Small intestine (tissue), 7 donors: ENCODE data around the gene CRYGS. TPM values are rescaled to one million over a fixed set of nuclear protein-coding genes. Genes with fewer than 3 reads are reported as not detected.
A peak's percentile ranks its signal among the peaks of the same experiment; 100 is the strongest.
"Not testable (repeated sequence)": the region's sequence is repeated elsewhere in the genome, so short reads cannot be mapped to it uniquely, and the experiment has no call there.

Experiments used
- DNase-seq, 2 donors: peaks; one replicate each; pipeline versions ENCODE4 v3.0.0 to v3.0.0-alpha.2; 2013
- FAIRE-seq: peaks from 2 replicates; lab custom pipeline; 2012; peaks lifted over from hg19 to GRCh38; lab: Jason Lieb, UNC
- H3K27ac ChIP-seq, 3 donors: one replicate each; pipeline ENCODE4 v1.5.1; 2013; ENCODE audit warnings: low read length in 2 of 3, mild to moderate bottlenecking in 2 of 3, control low read depth in 1 of 3, inconsistent platforms in 1 of 3, low read depth in 1 of 3, moderate library complexity in 1 of 3
- H3K27me3 ChIP-seq, 3 donors: one replicate each; pipeline ENCODE4 v1.6.1; 2013; ENCODE audit warnings: low read length in 3 of 3, inconsistent platforms in 1 of 3; ENCODE audit not compliant: control insufficient read depth in 3 of 3, insufficient read depth in 3 of 3
- H3K36me3 ChIP-seq, 3 donors: one replicate each; pipeline ENCODE4 v1.6.1; 2013; ENCODE audit warnings: low read length in 3 of 3, inconsistent platforms in 1 of 3, low read depth in 1 of 3, mild to moderate bottlenecking in 1 of 3, moderate library complexity in 1 of 3; ENCODE audit not compliant: control insufficient read depth in 3 of 3, insufficient read depth in 2 of 3
- H3K4me1 ChIP-seq, 3 donors: one replicate each; pipeline ENCODE4 v1.6.1; 2013; ENCODE audit warnings: low read length in 2 of 3, inconsistent platforms in 1 of 3, low read depth in 1 of 3, mild to moderate bottlenecking in 1 of 3, moderate library complexity in 1 of 3; ENCODE audit not compliant: control insufficient read depth in 3 of 3, insufficient read depth in 2 of 3
- H3K4me3 ChIP-seq, 3 donors: one replicate each; pipeline ENCODE4 v1.5.1; 2013; ENCODE audit warnings: low read length in 3 of 3, control low read depth in 1 of 3, inconsistent platforms in 1 of 3, low read depth in 1 of 3, mild to moderate bottlenecking in 1 of 3, moderate library complexity in 1 of 3
- H3K9me3 ChIP-seq, 2 donors: one replicate each; pipeline ENCODE4 v1.6.1; 2013; ENCODE audit warnings: low read depth in 1 of 2, low read length in 1 of 2; ENCODE audit not compliant: control insufficient read depth in 2 of 2, insufficient read depth in 1 of 2
- WGBS, 3 donors: extraction: QIAGEN DNeasy Blood & Tissue Kit; methylation state at CpG; one replicate each; pipeline ENCODE4 v1.1.7; 2013; 5-methylcytosine and 5-hydroxymethylcytosine counted together
- polyA plus RNA-seq, 4 donors: library from polyadenylated mRNA; stranded (reverse) in 3 of 4; unstranded in 1 of 4; fragments of 200-250 nt in 3 of 4; fragments of 120-200 nt in 1 of 4; gene quantifications; one replicate each; pipeline versions ENCODE4 v1.2.1 to v1.2.3, GENCODE V29; 2013
- donor health status: healthy with polysubstance abuse.
- donor health status: control.
- donor health status: control.
- donor health status: Bipolar disorder and iron deficiency.
- donor health status: healthy.

Gene CRYGS
- polyA plus RNA-seq, 4 donors, result 2.0 to 7.4 (median 4.8) TPM

- WGBS, 3 donors, result 94 to 96% (median 94%) methylated on average over 2 of the region's 2 CpGs
- not testable (repeated sequence) for H3K9me3 ChIP-seq, DNase-seq, H3K4me1 ChIP-seq, H3K27ac ChIP-seq, H3K36me3 ChIP-seq, H3K27me3 ChIP-seq, H3K4me3 ChIP-seq, FAIRE-seq
These were observed 46.2 kb downstream of the CRYGS start for GRCh38 chr3:186498022-186498421.

GRCh38 chr3:186497608-186498007 is 46.6 kb downstream of the CRYGS start:
- Histone ChIP-seq H3K4me3 (no peak overlapping the region), H3K27me3 (peaks cover 0 to 5% (median 0%) of the 10 kb centered on the region in 3 donors), H3K9me3 (no peaks in the 10 kb centered on the region), H3K4me1 (peaks cover 0 to 3% (median 2%) of the 10 kb centered on the region in 3 donors), H3K36me3 (no peaks in the 10 kb centered on the region), H3K27ac (no peak overlapping the region)
- FAIRE-seq, result no peak
- DNase-seq, result no peak
- 84 to 93% (median 86%) methylated on average over 4 of the region's 4 CpGs for WGBS, 3 donors

- H3K4me3 ChIP-seq, result no peak overlapping the region
- H3K4me1 ChIP-seq, result peaks cover 0 to 3% (median 2%) of the 10 kb centered on the region in 3 donors
- H3K27me3 ChIP-seq, result peaks cover 0 to 2% (median 0%) of the 10 kb centered on the region in 3 donors
- FAIRE-seq (no peak), DNase-seq (no peak)
- H3K27ac ChIP-seq, result no peak overlapping the region
- no peaks in the 10 kb centered on the region for H3K36me3 ChIP-seq
- H3K9me3 ChIP-seq, result no peaks in the 10 kb centered on the region
These were observed 47.5 kb downstream of the CRYGS start for GRCh38 chr3:186496635-186497034.

GRCh38 chr3:186496016-186496415 is 48.2 kb downstream of the CRYGS start:
- H3K27ac ChIP-seq, result peak overlapping the region in 1 of 3 donors; percentile 27
- no peak for FAIRE-seq
- WGBS, 3 donors, result 87 to 91% (median 88%) methylated on average over 3 of the region's 3 CpGs

GRCh38 chr3:186493525-186494255 is 50.5 kb downstream of the CRYGS start:
- DNase-seq, result peak in 1 of 2 donors; percentile 14
- Histone ChIP-seq H3K27me3 (peaks cover 0 to 2% (median 0%) of the 10 kb centered on the region in 3 donors), H3K27ac (peak overlapping the region in 1 of 3 donors; percentile 82), H3K9me3 (no peaks in the 10 kb centered on the region), H3K4me3 (no peak overlapping the region), H3K36me3 (no peaks in the 10 kb centered on the region), H3K4me1 (peaks cover 0 to 3% (median 2%) of the 10 kb centered on the region in 3 donors)
- 63 to 82% (median 77%) methylated on average over 21 of the region's 21 CpGs for WGBS, 3 donors
- no peak for FAIRE-seq

More at GRCh38 chr3:186496016-186496415, 48.2 kb downstream of the CRYGS start:
- Histone ChIP-seq H3K4me1 (peaks cover 0 to 3% (median 2%) of the 10 kb centered on the region in 3 donors), H3K4me3 (no peak overlapping the region), H3K27me3 (peaks cover 0 to 2% (median 0%) of the 10 kb centered on the region in 3 donors), H3K9me3 (no peaks in the 10 kb centered on the region), H3K36me3 (no peaks in the 10 kb centered on the region)
- DNase-seq, result no peak

GRCh38 chr3:186492385-186492984 is 51.7 kb downstream of the CRYGS start:
- 45 to 63% (median 49%) methylated on average over 4 of the region's 4 CpGs for WGBS, 3 donors
- FAIRE-seq, result no peak

GRCh38 chr3:186489507-186489906 is 54.7 kb downstream of the CRYGS start:
- WGBS, 3 donors, result 87 to 94% (median 93%) methylated on average over 4 of the region's 4 CpGs
- H3K4me3 ChIP-seq, result no peak overlapping the region
- DNase-seq, result no peak
- H3K9me3 ChIP-seq, result no peaks in the 10 kb centered on the region
- H3K36me3 ChIP-seq, result no peaks in the 10 kb centered on the region
- FAIRE-seq, result no peak
- H3K4me1 ChIP-seq, result peaks cover 0 to 15% (median 7%) of the 10 kb centered on the region in 3 donors
- no peak overlapping the region for H3K27ac ChIP-seq
- no peaks in the 10 kb centered on the region for H3K27me3 ChIP-seq

More at GRCh38 chr3:186492385-186492984, 51.7 kb downstream of the CRYGS start:
- Histone ChIP-seq H3K4me1 (peaks cover 0 to 8% (median 5%) of the 10 kb centered on the region in 3 donors), H3K27ac (peak overlapping the region in 1 of 3 donors; percentile 70), H3K36me3 (no peaks in the 10 kb centered on the region), H3K4me3 (no peak overlapping the region), H3K9me3 (no peaks in the 10 kb centered on the region), H3K27me3 (peaks cover 0 to 2% (median 0%) of the 10 kb centered on the region in 3 donors)
- no peak for DNase-seq
